H1 (cell line): ENCODE results near the gene PCNP.
"Not testable (repeated sequence)": the region's sequence is repeated elsewhere in the genome, so short reads cannot be mapped to it uniquely, and the experiment has no call there.

ENCODE experiments used
- BCL11A ChIP-seq, 2 experiments: IDR thresholded peaks; one replicate each; pipeline ENCODE4 v1.6.1; 2011; ENCODE audit warnings: low read depth in 2 of 2, low read length in 2 of 2, mild to moderate bottlenecking in 2 of 2
- CHD1 ChIP-seq: IDR thresholded peaks from 2 replicates; pipeline ENCODE4 v1.6.1; 2012; ENCODE audit warnings: low read depth, low read length, improper control_type of control experiment
- CTCF ChIP-seq, 3 experiments: IDR thresholded peaks; 1 replicate in 2 of 3; 2 replicates in 1 of 3; pipeline versions ENCODE4 v1.5.1 to v1.6.1; 2011; ENCODE audit warnings: low read length in 3 of 3, mild to moderate bottlenecking in 3 of 3, inconsistent platforms in 2 of 3, low read depth in 1 of 3, moderate library complexity in 1 of 3; ENCODE audit not compliant: insufficient read depth in 1 of 3; ENCODE audit errors: control extremely low read depth in 1 of 3
- E2F6 ChIP-seq: IDR thresholded peaks from 2 replicates; pipeline ENCODE4 v1.6.1; 2012; ENCODE audit warnings: inconsistent platforms
- EP300 ChIP-seq, 2 experiments: IDR thresholded peaks; 1 replicate in 1 of 2; 2 replicates in 1 of 2; pipeline ENCODE4 v1.6.1; 2011 to 2012; ENCODE audit warnings: low read depth in 2 of 2, low read length in 2 of 2, mild to moderate bottlenecking in 2 of 2, borderline replicate concordance in 1 of 2, inconsistent platforms in 1 of 2, moderate library complexity in 1 of 2
- EZH2 ChIP-seq: fragments of 200-600 bp; sonication (generic); IDR thresholded peaks from 2 replicates; pipeline ENCODE4 v1.7.1; 2012; ENCODE audit warnings: low read depth, mild to moderate bottlenecking, moderate library complexity, low read length, inconsistent platforms; ENCODE audit not compliant: severe bottlenecking
- JUND ChIP-seq: IDR thresholded peaks from 2 replicates; pipeline ENCODE4 v1.6.1; 2011; ENCODE audit warnings: mild to moderate bottlenecking, improper control_type of control experiment, low read length
- POLR2A ChIP-seq, 2 experiments: IDR thresholded peaks; 1 replicate in 1 of 2; 2 replicates in 1 of 2; pipeline ENCODE4 v1.6.1; 2011; ENCODE audit warnings: low read depth in 2 of 2, low read length in 2 of 2, mild to moderate bottlenecking in 2 of 2; ENCODE audit errors: control extremely low read depth in 1 of 2
- RAD21 ChIP-seq, 2 experiments: IDR thresholded peaks in 1 of 2; conservative IDR thresholded peaks in 1 of 2; 2 replicates each; pipeline ENCODE4 v1.6.1; 2011; ENCODE audit warnings: low read depth in 2 of 2, low read length in 2 of 2, improper control_type of control experiment in 1 of 2, inconsistent platforms in 1 of 2, mild to moderate bottlenecking in 1 of 2, moderate library complexity in 1 of 2
- YY1 ChIP-seq: IDR thresholded peaks from 2 replicates; pipeline ENCODE4 v1.6.1; 2011; ENCODE audit warnings: low read depth, mild to moderate bottlenecking, low read length

GRCh38 chr3:101536955-101537354 lies 37.0 kb upstream of the PCNP start:
- TF ChIP-seq CHD1; POLR2A (IDR thresholded peaks at IDR 0.05; ENCODE audit: control extremely low read depth in 1 of 2, low read depth in 2 of 2, low read length in 2 of 2); EP300 (IDR thresholded peaks at IDR 0.05; ENCODE audit: borderline replicate concordance in 1 of 2, low read depth in 2 of 2, low read length in 2 of 2); RAD21 (IDR thresholded peaks at IDR 0.05 in 1 of 2, conservative IDR thresholded peaks at IDR 0.05 in 1 of 2; ENCODE audit: low read depth in 2 of 2, low read length in 2 of 2); CTCF (IDR thresholded peaks at IDR 0.05; ENCODE audit: control extremely low read depth in 1 of 3, insufficient read depth in 1 of 3, low read depth in 1 of 3, low read length in 3 of 3); JUND; BCL11A (IDR thresholded peaks at IDR 0.05; ENCODE audit: low read depth in 2 of 2, low read length in 2 of 2); EZH2; E2F6; YY1: not testable (repeated sequence)
